Peyer's patch (tissue), 4 donors: ENCODE data around the gene IDH3B.

Experiments
- CTCF ChIP-seq, 6 experiments: fragments of 450-650 bp in 4 of 6; fragments of 200-600 bp in 2 of 6; sonication (generic) in 1 of 6; IDR thresholded peaks; one replicate each; pipeline ENCODE4 v1.5.1; 2017 to 2019; ENCODE audit warnings: antibody characterized with exemption in 6 of 6, mild to moderate bottlenecking in 3 of 6, moderate library complexity in 1 of 6
- POLR2A ChIP-seq, 2 donors: fragments of 450-650 bp; IDR thresholded peaks; one replicate each; pipeline ENCODE4 v1.5.1; 2017; ENCODE audit warnings: antibody characterized with exemption in 2 of 2, mild to moderate bottlenecking in 2 of 2, moderate library complexity in 2 of 2

- no peak for TF ChIP-seq CTCF (IDR thresholded peaks at IDR 0.05)
- no peak for TF ChIP-seq POLR2A (IDR thresholded peaks at IDR 0.05)
These were observed 5.3 kb downstream of the IDH3B start for GRCh38 chr20:2658414-2659354.
